ENCODE results near the gene TCEANC2. TPM values are rescaled to one million over a fixed set of nuclear protein-coding genes. Genes with fewer than 3 reads are reported as not detected.

The TCEANC2 gene
- total and polyA plus RNA-seq, 4 donors, result 0.89 to 2.1 (median 1.7) TPM

DNA sequence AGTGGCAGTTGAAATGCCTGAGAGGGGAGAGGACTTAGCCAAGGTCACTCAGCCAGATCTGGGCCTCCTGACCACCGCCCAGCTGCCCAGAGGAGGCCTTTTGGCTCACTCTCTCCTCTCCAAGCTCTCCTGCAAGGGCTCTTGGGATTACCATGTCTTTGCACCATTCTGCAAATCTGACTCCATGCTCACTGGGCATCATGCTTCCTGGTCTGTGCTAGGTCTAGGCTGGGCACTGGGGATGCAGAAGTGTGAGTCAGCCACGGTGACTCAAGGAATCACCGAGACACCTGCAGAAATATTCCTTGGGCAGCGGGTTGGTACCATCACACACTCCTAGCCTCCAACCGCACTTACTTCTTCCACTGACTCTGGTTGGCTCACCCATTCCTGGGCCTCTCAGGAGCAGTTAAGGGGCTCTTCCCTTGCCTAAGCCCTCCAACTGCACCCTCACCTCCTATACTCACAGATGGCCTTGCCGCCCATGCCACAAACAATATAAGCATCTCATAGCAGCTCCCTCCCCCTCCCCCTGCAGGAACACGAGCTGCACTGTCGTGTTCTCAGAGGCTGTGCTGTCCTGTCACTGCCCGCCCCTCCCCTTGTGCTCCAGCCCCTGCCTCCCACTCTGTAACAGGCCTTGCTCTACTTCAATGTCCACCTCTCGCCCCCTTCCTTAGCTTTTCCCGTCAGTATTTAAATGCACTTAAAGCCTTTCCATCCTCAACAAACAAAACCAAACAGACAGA is 64.6 kb downstream of the TCEANC2 start (continued):
- TF ChIP-seq GABPA (IDR thresholded peaks at IDR 0.05 in 1 of 2, conservative IDR thresholded peaks at IDR 0.05 in 1 of 2), result no peak
- TF ChIP-seq RAD21 (IDR thresholded peaks at IDR 0.05), result no peak
- no peak for TF ChIP-seq RXRA (IDR thresholded peaks at IDR 0.05)
- TF ChIP-seq FOXA1 (IDR thresholded peaks at IDR 0.05), result no peak
- no peak for TF ChIP-seq EGR1 (IDR thresholded peaks at IDR 0.05; ENCODE audit: low read depth in 2 of 2)
- no peak for TF ChIP-seq ATF3 (IDR thresholded peaks at IDR 0.05)
- TF ChIP-seq YY1 (IDR thresholded peaks at IDR 0.05), result no peak
- TF ChIP-seq MAX (IDR thresholded peaks at IDR 0.05), result no peak

- H3K4me1 ChIP-seq (ENCODE audit: control insufficient read depth in 4 of 4, insufficient read depth in 4 of 4, low read length in 3 of 4), result peaks cover 0 to 8% (median 5%) of the 10 kb centered on the region in 4 donors
- H3K4me3 ChIP-seq (ENCODE audit: low read depth in 1 of 3, low read length in 3 of 3), result no peak overlapping the region
- no peaks in the 10 kb centered on the region for H3K9me3 ChIP-seq (ENCODE audit: control insufficient read depth in 4 of 4, low read length in 3 of 4)
- 91% methylated on average over 8 of the region's 8 CpGs for WGBS
- H3K27ac ChIP-seq (ENCODE audit: low read depth in 1 of 2, low read length in 2 of 2), result no peak overlapping the region
- no peak for DNase-seq (ENCODE audit: low spot score)
- no peak for TF ChIP-seq SP1 (IDR thresholded peaks at IDR 0.05)
- no peak for TF ChIP-seq HNF4G (IDR thresholded peaks at IDR 0.05)
- no peak for TF ChIP-seq ZBTB33 (IDR thresholded peaks at IDR 0.05)
- TF ChIP-seq FOXA2 (IDR thresholded peaks at IDR 0.05), result no peak
- no peak for TF ChIP-seq JUND (IDR thresholded peaks at IDR 0.05)
- H3K9ac ChIP-seq (ENCODE audit: low read depth in 1 of 2, low read length in 2 of 2), result no peak overlapping the region
- H3K36me3 ChIP-seq (ENCODE audit: control insufficient read depth in 4 of 4, insufficient read depth in 3 of 4, low read depth in 1 of 4, low read length in 3 of 4), result no peaks in the 10 kb centered on the region
- no peaks in the 10 kb centered on the region for H3K27me3 ChIP-seq (ENCODE audit: control insufficient read depth in 4 of 4, insufficient read depth in 4 of 4, low read length in 3 of 4)
Measured at GRCh38 chr1:54118704-54119103, 65.3 kb downstream of the TCEANC2 start.

DNA sequence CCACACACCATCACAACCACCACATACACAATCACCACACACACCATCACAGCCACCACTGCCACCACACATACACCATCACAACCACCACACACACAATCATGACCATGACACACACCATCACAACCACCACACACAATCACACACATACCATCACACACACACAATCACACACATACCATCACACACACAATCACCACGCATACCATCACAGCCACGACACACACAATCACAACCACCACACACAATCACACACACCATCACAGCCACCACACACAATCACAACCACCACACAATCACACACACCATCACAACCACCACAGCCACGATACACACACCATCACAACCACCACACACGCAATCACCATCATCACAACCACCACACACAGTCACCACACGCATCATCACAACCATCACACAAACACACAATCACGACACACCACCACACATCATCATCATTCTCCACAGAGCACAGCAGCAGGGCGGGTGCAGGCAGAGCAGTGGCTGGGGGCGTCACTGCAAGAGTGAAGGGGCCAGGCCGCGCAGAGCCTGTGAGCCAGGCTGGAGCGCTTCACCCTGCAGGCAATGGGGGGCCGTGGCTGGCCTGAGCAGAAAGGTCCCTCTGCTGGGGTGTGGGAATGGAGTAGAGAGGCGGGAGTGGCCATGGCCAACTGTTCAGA is 66.8 kb downstream of the TCEANC2 start:
- no peak overlapping the region for H3K9ac ChIP-seq (ENCODE audit: low read depth in 1 of 2, low read length in 2 of 2)
- peaks cover 0 to 8% (median 5%) of the 10 kb centered on the region in 4 donors for H3K4me1 ChIP-seq (ENCODE audit: control insufficient read depth in 4 of 4, insufficient read depth in 4 of 4, low read length in 3 of 4)
- no peak overlapping the region for H3K4me3 ChIP-seq (ENCODE audit: low read depth in 1 of 3, low read length in 3 of 3)
- WGBS, result 97% methylated on average over 13 of the region's 13 CpGs
- no peaks in the 10 kb centered on the region for H3K27me3 ChIP-seq (ENCODE audit: control insufficient read depth in 4 of 4, insufficient read depth in 4 of 4, low read length in 3 of 4)
- H3K27ac ChIP-seq (ENCODE audit: low read depth in 1 of 2, low read length in 2 of 2), result no peak overlapping the region
- no peak for TF ChIP-seq MAX (IDR thresholded peaks at IDR 0.05)
- TF ChIP-seq, protein P1, sequence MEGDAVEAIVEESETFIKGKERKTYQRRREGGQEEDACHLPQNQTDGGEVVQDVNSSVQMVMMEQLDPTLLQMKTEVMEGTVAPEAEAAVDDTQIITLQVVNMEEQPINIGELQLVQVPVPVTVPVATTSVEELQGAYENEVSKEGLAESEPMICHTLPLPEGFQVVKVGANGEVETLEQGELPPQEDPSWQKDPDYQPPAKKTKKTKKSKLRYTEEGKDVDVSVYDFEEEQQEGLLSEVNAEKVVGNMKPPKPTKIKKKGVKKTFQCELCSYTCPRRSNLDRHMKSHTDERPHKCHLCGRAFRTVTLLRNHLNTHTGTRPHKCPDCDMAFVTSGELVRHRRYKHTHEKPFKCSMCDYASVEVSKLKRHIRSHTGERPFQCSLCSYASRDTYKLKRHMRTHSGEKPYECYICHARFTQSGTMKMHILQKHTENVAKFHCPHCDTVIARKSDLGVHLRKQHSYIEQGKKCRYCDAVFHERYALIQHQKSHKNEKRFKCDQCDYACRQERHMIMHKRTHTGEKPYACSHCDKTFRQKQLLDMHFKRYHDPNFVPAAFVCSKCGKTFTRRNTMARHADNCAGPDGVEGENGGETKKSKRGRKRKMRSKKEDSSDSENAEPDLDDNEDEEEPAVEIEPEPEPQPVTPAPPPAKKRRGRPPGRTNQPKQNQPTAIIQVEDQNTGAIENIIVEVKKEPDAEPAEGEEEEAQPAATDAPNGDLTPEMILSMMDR (IDR thresholded peaks at IDR 0.05; ENCODE audit: low read depth, low read length, missing input control), result no peak
- TF ChIP-seq FOXA1 (IDR thresholded peaks at IDR 0.05), result no peak
- TF ChIP-seq HNF4A (conservative IDR thresholded peaks at IDR 0.05), result no peak
- no peak for TF ChIP-seq EGR1 (IDR thresholded peaks at IDR 0.05; ENCODE audit: low read depth in 2 of 2)
- TF ChIP-seq JUND (IDR thresholded peaks at IDR 0.05), result no peak
- no peak for TF ChIP-seq FOXA2 (IDR thresholded peaks at IDR 0.05)
- no peak for TF ChIP-seq ATF3 (IDR thresholded peaks at IDR 0.05)
- TF ChIP-seq RXRA (IDR thresholded peaks at IDR 0.05), result no peak
- TF ChIP-seq YY1 (IDR thresholded peaks at IDR 0.05), result no peak
- no peak for TF ChIP-seq NR2F2 (IDR thresholded peaks at IDR 0.05)
- TF ChIP-seq HNF4G (IDR thresholded peaks at IDR 0.05), result no peak
- no peak for TF ChIP-seq ZBTB33 (IDR thresholded peaks at IDR 0.05)
- H3K36me3 ChIP-seq (ENCODE audit: control insufficient read depth in 4 of 4, insufficient read depth in 3 of 4, low read depth in 1 of 4, low read length in 3 of 4), result no peaks in the 10 kb centered on the region
- DNase-seq (ENCODE audit: low spot score), result no peak
- no peaks in the 10 kb centered on the region for H3K9me3 ChIP-seq (ENCODE audit: control insufficient read depth in 4 of 4, low read length in 3 of 4)
